ENCODE measurements around the gene RNF114.
"Not testable (repeated sequence)": the region's sequence is repeated elsewhere in the genome, so short reads cannot be mapped to it uniquely, and the experiment has no call there.

RNF114 gene

GRCh38 chr20:49965781-49966305 is 29.6 kb downstream of the RNF114 start:
- DNase-seq (ENCODE audit: low read depth) = no peak

GRCh38 chr20:49966861-49967260 is 30.7 kb downstream of the RNF114 start:
- no peak for DNase-seq (ENCODE audit: low read depth)

- DNase-seq (ENCODE audit: low read depth) = no peak
Measured at GRCh38 chr20:49969234-49969633, 33.0 kb downstream of the RNF114 start.

GRCh38 chr20:49969946-49970345 is 33.7 kb downstream of the RNF114 start:
- no peak for DNase-seq (ENCODE audit: low read depth)

GRCh38 chr20:49970498-49970897 is 34.3 kb downstream of the RNF114 start:
- DNase-seq (ENCODE audit: low read depth) = no peak

GRCh38 chr20:49973981-49974380 is 37.8 kb downstream of the RNF114 start:
- DNase-seq (ENCODE audit: low read depth) = no peak

GRCh38 chr20:49976542-49976941 is 40.3 kb downstream of the RNF114 start:
- DNase-seq (ENCODE audit: low read depth) = no peak

GRCh38 chr20:49977740-49978139 is 41.5 kb downstream of the RNF114 start:
- not testable (repeated sequence) for DNase-seq (ENCODE audit: low read depth)

- DNase-seq (ENCODE audit: low read depth) = no peak
Measured at GRCh38 chr20:49978685-49979029, 42.5 kb downstream of the RNF114 start.

GRCh38 chr20:49979030-49979832 is 43.0 kb downstream of the RNF114 start:
- no peak for DNase-seq (ENCODE audit: low read depth)

- no peak for DNase-seq (ENCODE audit: low read depth)
Measured at GRCh38 chr20:49980140-49981008, 44.2 kb downstream of the RNF114 start.

- DNase-seq (ENCODE audit: low read depth) = no peak
Measured at GRCh38 chr20:49981218-49982071, 45.2 kb downstream of the RNF114 start.

GRCh38 chr20:49982072-49982345 is 45.8 kb downstream of the RNF114 start:
- DNase-seq (ENCODE audit: low read depth) = no peak

- DNase-seq (ENCODE audit: low read depth) = peak; percentile 77
Measured at GRCh38 chr20:49982346-49983122, 46.3 kb downstream of the RNF114 start, which contains the start of gene SNAI1. TSS of gene SNAI1 (plus strand) at chr20:49982980. CDS start at chr20:49983060, 80 bp downstream.

GRCh38 chr20:49983123-49983847 is 47.1 kb downstream of the RNF114 start:
- no peak for DNase-seq (ENCODE audit: low read depth)

GRCh38 chr20:49983848-49984408 is 47.7 kb downstream of the RNF114 start:
- DNase-seq (ENCODE audit: low read depth) = peak; percentile 64

GRCh38 chr20:49984426-49985153 is 48.4 kb downstream of the RNF114 start:
- no peak for DNase-seq (ENCODE audit: low read depth)

- DNase-seq (ENCODE audit: low read depth) = no peak
Measured at GRCh38 chr20:49985157-49985556, 49.0 kb downstream of the RNF114 start.

- DNase-seq (ENCODE audit: low read depth) = no peak
Measured at GRCh38 chr20:49985617-49986016, 49.4 kb downstream of the RNF114 start.

- DNase-seq (ENCODE audit: low read depth) = no peak
Measured at GRCh38 chr20:49986049-49986448, 49.9 kb downstream of the RNF114 start.
